Measurements from ENCODE around the gene PRKN.

The PRKN gene

DNA sequence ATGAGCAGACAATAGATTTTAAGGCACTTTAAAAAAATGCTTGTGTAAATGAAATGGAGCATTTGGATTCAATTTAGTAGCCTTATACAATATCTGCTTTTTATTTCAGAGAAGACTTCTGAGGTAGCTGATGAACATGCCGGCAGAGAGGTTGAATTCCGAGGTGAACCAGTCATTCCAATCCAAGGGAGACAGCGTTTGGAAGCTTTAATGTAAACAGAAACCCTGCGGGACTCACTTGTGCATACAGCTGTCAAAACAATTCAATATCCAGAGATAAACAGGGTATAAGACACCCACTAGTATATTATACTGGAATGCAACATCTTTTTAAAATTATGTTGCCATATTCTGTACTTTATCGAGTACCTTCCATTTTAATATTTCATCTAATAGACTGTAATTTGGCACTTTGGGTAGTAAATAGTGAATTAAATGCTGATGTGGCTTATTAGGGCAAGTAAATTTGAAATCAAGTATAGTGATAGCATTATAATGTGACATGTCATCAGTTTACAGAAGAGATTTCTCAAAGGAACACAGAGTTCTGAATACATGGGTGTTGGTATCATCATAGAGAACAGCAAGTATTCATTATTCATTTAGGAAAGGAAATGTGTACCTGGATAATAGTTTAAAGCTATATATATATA lies 347.7 kb downstream of the PRKN start:
- no peak for DNase-seq (ENCODE audit: low read depth in 2 of 2)

DNA sequence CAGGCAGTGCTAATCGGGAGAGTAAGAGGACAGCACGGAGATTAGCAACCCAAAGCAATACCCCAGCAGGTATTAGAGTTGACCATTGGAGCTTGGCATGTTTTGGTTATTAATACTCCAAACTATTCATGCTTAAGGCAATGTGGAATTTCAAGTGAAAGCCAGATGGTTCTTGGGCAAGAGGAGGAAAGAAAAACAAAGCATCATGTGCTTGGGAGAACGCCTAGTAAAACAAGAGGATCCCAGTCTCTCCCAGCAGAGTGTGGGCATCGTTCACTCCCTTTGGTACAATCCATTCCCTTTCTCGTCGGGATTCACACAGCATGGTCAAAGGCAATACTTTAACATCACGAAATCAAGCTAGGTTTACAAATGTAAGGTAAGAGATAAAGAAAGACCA lies 349.8 kb downstream of the PRKN start:
- no peak for DNase-seq (ENCODE audit: low read depth in 2 of 2)

DNA sequence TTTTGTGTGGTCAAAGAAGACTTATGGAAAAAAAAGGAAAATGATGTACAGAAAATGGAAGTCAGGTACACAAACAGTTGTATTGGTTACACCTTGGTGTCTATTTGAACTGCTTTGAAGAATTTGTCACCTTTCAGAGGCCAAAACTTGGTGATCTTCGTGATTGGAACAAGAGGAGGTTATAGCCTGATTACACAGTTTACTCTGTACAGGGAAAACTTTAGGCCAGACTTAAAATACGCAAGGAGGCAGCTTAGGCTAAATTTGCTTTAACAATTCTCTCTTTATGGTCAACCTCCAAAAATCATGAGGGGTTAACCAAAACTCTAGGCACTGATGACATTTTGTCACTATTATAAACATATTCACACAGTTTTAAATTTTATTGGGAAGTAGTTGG lies 353.7 kb downstream of the PRKN start:
- no peak for DNase-seq (ENCODE audit: low read depth in 2 of 2)

DNA sequence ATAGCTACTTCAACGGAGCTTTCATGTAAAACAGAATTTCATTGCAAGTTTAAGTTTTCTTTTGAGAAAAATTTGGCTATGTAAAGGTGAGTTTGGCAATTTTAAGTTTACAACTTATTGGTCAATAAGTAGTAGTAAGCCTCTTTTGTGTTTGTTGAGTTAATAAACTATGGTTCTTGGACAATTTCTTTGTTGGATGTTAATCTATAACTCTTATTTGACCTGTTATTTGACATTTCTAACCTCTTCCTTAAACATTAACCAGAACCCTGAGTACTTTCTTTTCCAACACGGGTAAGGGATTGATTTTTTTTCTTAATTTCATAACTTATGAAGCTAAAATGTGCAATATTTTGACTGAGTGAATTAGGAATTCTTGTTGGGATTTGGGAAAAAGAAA lies 354.4 kb downstream of the PRKN start:
- no peak for DNase-seq (ENCODE audit: low read depth in 2 of 2)

DNA sequence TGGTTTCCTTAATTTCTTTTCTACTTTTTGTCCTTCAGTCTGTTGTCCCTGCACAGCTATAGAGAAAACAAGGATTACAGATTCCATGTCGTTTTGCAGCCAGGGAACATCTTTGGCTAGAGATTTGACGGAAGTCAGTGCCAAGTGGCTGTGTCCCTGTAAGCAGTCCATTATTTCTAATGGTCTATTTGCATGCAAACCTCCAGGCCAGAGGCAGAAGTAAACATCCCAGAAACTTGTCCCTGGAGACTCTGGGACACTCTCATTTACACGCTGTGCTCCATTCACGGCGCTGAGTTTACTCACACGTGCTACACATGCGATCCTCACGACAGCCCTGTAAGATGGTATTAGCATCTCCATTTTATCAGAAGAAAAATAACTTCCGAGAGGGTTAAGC lies 355.5 kb downstream of the PRKN start:
- no peak for DNase-seq (ENCODE audit: low read depth in 2 of 2)

DNA sequence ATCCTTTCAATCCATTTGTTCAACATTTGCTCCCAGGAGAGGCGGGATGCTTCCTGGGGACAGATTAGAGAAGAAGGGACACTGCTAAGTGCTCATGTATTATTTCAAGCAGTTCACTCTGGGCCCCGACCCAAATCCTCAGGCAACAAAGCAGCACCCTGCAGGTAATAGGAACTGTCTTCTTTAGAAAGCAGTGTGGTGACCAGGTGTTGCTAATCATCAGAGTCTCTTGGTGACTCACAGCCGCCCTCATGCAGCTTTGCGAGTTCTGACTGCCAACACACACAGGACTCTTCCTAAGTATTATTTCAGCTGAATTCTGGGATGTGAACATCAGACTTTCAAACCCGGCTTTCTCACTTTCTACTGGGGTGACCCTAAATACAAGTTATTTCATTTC lies 356.4 kb downstream of the PRKN start:
- no peak for DNase-seq (ENCODE audit: low read depth in 2 of 2)

DNA sequence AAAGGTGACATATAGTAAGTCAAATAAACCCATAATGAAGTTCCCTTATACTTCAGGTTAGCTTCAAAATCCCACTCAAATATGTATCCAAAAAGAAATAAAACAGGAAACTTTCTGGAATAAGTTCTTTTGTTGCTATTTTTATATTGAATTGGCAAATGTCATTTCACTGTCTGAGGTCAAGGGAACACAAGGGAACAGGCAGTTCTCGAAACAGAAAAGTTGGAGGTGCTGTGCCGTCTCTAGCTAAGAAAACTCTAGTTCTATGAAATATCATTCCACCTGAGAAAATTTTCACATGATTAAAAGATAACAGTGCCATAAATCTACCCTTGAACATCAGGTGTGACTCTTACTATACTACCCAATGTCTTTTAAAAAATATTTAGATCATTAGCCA lies 358.5 kb downstream of the PRKN start:
- DNase-seq (ENCODE audit: low read depth in 2 of 2), result no peak

DNA sequence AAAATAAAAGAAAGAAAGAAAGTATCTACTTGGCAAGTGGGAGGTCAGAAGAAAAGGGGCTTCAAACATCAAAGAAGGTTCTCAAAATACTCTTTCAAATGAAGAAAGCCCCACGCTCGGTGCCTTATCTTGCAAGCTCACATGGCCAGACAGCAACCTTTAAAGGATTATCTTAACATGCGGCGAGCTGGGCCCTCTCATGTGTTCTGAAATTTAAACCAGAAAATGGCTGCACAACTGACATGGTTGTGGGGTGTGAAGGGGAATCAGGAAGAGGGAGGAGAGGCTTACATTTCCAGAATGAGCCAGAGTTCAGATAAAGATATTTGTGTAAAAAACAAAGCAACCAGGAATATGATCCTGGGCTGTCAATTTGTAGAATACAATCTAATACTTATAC lies 363.1 kb downstream of the PRKN start:
- no peak for DNase-seq (ENCODE audit: low read depth in 2 of 2)

DNA sequence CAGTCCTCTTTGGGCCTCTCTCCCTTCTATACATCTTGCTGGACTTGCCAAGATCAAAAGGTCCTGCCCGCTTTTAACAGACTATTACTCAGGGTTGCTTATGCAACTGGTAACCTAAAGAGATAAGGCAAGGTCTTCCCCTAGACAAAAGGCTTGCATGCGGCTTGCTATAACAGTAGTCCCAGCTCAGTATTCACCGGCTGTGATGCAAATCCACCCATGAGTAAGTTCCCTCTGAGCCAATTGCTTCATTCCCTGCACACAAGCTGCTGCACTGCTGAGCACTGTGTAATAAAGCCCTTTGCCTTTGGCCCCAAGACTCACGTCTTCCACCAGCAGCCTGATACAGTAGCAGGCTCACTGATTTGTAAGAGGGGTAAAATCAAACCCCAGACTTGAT lies 363.8 kb downstream of the PRKN start:
- DNase-seq (ENCODE audit: low read depth in 2 of 2), result no peak

DNA sequence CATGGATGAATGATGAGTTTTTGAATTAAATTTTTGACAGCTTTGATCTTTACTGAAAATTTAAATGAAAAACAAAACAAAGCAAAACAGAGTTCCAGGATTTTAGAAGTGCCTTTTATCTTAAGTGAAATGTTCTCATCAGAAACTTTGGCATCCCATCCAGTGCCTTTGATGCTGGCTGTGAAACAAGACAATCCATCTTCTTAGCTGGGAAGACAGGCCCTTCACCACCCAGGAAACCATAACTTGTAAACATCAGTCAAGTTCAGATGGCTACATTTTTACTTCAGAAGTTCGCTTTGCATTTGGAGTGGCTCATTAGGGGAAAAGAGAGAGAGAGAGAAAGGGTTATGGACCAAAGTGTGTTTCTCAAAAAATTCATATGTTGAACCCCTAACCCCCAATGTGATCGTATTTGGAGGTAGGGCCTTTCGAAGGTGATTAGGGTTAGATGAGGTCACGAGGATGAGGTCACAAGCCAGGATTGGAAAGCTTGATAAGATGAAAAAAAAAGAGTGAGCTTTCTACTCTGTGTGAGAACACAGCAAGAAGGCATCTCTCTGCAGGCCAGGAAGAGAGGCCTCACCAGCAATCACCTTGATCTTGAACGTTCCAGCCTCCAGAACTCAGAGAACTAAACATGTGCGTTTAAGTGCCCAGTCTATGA lies 366.5 kb downstream of the PRKN start:
- DNase-seq (ENCODE audit: low read depth in 2 of 2), result no peak

DNA sequence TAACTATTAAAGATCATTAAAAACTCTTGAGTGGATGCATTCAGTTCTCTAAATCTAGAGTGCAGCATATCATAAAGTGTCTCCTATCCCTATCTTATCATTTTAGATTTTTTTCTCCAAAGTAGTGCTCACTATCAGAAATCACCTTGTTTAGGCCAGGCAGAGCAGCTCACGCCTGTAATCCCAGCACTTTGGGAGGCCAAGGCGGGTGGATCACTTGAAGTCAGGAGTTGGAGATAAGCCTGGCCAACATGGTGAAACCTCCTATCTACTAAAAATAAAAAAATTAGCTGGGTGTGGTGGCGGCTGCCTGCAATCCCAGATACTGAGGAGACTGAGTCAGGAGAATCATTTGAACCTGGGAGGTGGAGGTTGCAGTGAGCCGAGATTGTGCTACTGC lies 368.9 kb downstream of the PRKN start:
- DNase-seq (ENCODE audit: low read depth in 2 of 2), result no peak

DNA sequence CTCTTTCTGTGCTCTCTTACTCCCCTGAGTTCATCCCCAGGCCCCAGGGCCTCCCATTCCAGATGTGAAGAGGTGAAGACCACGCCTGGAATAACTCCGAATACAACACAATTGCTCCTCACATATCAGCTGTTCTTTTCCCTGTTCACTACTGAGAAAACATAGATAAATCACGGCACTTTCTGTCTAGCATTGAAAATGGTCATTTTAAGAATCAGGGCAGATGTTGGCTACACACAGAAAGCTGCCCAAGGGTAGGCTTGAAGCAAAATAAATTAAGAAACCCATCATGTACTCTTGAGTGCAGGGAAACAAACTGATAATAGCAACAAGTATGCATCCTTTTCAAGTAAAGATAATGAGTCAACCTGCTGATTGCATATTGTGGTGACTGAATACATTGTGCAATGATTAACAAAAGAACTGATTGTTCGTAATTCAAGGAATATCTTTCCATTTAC lies 382.5 kb downstream of the PRKN start:
- DNase-seq (ENCODE audit: low read depth in 2 of 2), result no peak

DNA sequence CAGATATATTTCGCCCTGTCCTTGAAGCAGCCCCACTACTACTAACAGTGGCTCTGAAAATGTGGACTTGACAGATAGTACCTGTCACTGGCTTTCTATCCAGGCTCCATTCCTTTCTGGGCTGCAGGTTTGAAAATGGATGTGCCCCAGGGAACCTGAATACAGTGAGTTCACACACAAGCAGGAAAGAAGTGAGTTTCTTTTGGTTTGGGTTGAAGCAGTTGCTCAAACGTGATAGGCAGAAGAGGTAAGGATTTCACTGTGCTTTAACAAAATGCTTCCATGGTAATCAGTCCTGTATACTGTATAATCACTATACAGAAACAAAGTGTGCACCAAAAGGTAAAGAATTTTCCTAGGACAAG lies 382.9 kb downstream of the PRKN start:
- no peak for DNase-seq (ENCODE audit: low read depth in 2 of 2)

DNA sequence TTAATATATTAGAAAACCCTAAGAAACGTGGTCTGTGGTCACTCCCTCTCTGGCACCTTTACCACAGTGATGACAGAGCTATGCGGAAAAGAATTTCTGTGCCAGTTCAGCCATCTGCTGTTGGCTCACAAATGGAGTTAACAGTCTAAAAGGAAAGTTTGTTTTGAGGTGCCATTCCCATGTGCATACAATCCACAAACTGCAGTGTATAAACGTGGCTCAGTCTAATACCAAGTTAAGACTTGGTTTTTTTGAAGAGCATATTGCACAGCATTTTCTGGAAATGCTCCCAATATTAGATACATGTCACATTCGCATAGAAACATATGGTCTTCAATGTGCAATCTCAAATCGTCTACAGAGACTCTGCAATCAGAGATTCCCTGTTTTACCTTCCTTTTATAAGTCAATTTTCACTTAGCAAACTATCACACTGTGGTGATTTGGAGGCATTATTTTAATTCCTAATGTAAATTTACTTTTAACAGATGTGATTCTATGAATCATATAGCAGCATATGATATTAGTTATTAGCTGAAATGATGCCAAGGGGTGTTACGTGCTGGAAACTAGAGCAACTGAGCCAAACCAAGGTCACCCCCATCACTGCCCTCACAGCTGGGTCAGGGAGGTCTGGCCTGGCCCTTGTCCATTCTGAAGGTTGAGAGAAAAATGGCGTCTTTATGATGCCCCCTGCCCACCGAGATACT lies 383.5 kb downstream of the PRKN start:
- no peak for DNase-seq (ENCODE audit: low read depth in 2 of 2)

DNA sequence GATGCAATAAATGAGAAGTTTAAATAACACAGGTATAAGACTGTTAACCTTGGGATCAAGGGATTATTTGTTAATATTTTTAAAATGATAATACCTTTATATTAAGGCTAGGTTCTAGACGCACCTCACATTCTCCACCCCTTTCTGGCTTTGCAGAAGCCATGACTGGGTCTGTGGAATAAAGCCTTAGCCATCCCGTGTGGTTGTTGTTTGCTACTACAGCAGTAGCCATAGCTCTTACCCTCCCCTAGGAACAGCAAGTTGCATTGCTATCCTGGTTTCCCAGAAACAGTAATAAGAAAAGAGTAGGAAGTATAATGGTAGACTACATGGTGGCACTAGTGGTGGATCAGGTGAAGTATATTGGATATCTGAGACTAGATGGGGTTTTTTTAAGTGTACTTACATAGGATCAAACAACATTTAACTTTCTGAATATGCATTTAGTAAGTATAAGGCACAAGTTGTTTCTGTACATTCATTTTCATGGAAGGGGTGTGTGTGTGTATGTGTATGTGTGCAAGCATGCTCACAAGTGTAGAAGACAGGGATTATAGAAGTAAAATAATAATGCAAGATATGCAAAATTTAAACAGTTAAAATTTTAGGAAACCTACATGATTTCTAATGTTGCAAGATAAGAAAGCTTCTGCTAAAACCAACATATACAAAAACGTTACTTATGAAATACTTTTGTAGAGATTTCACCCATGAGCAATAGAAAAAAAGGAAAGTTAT lies 384.2 kb downstream of the PRKN start:
- DNase-seq (ENCODE audit: low read depth in 2 of 2), result no peak

DNA sequence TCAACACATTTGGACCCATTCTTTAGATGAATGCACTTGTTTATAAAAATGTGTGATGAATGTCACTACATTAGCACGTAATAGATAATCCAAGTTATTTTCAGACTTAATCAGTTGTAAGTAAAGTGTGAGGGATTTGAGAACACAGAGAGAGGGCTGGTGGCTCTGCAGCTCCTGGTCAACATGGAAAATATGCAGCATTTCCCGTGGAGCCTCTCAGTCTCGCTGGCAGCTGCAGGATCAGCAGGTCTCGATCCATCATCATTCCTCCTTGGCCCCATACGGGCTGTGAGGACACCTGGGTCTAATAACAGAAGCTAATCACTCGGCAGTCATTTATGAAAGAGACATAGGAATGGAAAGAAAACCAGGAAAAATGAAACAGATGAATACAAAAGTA lies 390.2 kb downstream of the PRKN start:
- DNase-seq (ENCODE audit: low read depth in 2 of 2), result no peak

DNA sequence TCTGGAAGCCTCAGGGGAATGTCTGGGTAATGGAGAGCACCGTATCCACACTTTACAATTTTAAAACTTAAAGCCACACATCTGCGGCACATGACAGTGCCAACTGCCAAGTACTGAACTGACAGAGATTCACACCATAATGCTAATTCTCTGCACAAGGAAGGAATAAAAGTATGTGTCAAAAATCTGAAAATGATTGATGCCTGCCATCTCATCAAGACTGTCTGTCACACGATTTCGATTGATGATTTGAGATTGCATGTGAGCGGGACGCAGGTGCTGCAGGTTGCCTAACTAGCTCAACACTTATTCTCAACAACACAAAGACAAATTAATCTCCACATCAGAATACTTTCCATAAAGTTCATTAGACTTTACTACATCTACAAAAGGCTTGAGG lies 391.2 kb downstream of the PRKN start:
- no peak for DNase-seq (ENCODE audit: low read depth in 2 of 2)

DNA sequence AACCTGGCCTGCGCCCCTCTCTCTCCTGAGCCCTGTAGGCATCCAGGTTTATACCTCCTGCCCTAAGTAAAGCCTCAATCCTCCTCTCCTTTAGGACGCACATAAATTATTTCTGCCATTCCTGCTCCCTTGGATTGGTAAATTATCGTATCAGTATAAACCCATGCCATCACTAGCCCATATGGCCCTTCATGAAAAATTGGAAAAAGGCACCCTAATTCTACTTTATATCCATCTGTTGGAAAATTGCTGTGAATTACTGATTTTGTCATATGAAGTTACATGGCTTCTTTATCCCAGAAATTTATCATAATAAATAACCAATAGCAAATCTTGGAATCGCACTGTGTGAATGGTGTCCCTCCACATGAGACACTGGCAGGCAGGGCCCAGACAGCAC lies 395.2 kb downstream of the PRKN start:
- no peak for DNase-seq (ENCODE audit: low read depth in 2 of 2)

DNA sequence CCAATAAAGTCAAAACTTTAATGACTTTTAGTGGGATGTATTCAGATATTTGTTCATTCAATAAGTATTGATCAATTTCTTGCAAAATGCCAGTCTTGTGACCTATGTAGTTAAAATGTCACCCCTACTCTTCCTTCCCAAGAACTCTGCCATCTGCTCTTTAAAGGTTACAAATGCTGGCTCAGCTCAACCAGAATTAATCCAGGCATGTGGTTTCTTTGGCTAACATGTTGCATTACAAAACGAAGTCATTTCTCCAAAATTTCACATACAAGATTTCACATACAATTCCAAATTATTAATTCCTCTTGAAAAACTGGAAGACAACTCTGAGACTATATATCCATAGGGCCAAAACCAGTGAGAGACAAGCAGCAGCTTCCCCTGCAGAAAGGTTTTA lies 395.7 kb downstream of the PRKN start:
- DNase-seq (ENCODE audit: low read depth in 2 of 2), result no peak

DNA sequence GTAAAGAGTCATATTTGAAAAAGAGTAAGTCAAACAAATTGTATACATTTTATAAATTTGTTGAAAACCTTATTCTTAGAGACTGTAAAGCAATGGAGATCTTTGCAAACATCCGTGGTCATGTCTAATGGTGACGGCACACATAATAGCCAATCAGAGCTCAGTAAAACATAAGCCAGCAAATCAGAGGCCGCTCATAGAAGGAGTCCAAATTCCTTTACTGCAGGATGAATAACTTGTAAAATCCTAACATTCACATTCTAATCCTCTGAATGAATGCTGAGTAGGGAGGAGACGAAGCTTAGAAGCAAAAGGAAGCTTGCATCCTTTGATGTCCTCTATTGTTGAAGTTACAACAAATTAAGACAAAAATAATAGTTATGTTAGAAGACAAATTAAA lies 401.7 kb downstream of the PRKN start:
- DNase-seq (ENCODE audit: low read depth in 2 of 2), result no peak

DNA sequence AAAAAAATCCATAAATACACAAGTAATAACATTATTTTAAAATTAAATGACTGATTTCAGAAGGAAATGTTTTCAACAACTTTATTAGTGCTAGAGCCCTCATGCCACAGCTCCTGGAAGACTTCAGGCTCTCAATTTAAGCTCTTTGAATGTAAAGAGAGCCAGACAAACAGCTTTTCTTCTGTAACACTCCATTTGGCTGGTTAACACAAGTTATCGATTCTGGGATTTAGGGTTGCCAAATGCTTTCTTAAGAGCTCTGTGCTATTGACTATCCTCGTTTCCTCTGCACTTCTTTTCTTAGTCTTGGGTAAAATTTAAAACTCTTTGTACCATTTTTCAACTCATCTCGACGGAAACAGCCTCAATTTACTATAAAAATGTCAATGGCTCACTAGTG lies 402.5 kb downstream of the PRKN start:
- no peak for DNase-seq (ENCODE audit: low read depth in 2 of 2)

DNA sequence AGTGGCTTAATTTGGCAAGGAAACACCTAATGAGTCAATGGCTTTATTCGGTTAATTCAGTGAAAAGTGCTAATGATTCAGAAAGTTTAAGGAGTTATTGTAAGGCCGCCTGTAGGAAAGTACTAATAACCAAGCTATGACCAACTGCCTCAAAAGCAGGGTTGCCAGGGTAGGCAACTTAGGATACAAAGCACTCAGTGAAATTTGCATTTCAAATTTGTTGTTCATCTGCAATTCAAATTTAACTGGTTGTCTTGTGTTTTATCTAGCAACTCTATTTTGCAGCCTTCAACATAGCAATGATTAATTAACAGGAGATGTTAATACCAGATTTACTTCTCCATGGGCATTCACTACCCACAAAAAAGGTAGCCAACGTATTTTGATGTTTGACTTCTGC lies 412.3 kb downstream of the PRKN start:
- DNase-seq (ENCODE audit: low read depth in 2 of 2), result no peak
